ENCODE results near the gene CFAP74.

DNA sequence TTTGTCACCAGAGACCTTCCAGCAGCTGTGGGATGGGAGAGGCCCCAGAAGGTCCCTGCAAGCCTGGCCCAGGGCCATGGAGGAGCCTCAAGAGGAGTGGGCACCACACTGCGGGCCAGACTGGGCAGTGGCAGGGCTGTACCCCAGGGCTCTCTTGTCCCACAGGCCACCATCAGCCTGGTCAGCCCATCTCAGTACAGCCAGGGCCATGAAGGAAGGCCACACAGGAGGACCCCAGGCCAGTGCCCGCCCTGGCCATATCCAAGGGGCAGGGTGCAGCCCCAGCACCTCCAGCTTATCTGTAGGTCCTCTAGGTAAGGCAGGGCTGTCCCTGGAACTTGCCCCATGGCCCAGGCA lies 109.6 kb downstream of the CFAP74 start:
- TF ChIP-seq CTCF (IDR thresholded peaks at IDR 0.05) (no peak), POLR2A (IDR thresholded peaks at IDR 0.05) (no peak)

All from tibial nerve (tissue), 3 donors.